ENCODE data around the gene PTMA.

- no peak for TF ChIP-seq CTCF (IDR thresholded peaks at IDR 0.05; ENCODE audit: poor library complexity)
- TF ChIP-seq EZH2phosphoT487 (IDR thresholded peaks at IDR 0.05; ENCODE audit: low read depth, severe bottlenecking, unreplicated experiment) = no peak
- no peak for TF ChIP-seq EZH2 (IDR thresholded peaks at IDR 0.05; ENCODE audit: borderline replicate concordance)
Observed at GRCh38 chr2:231717281-231718171, 9.2 kb downstream of the PTMA start.

All from hepatocyte (in vitro differentiated cells).